HG03196 (cell line): ENCODE measurements around the gene PTCRA.

ENCODE experiments used
- ATAC-seq: cut with Tn5 transposase; IDR thresholded peaks from one replicate; pipeline ENCODE4 v1.9.1; 2021; ENCODE audit not compliant: unreplicated experiment

Gene PTCRA

GRCh38 chr6:42970871-42971612 is 55.2 kb downstream of the PTCRA start:
- ATAC-seq: no peak

- ATAC-seq: no peak
Observed at GRCh38 chr6:42971746-42972327, 56.0 kb downstream of the PTCRA start.

- ATAC-seq: no peak
Observed at GRCh38 chr6:42973926-42974325, 58.1 kb downstream of the PTCRA start.

- no peak for ATAC-seq
Observed at GRCh38 chr6:42974919-42975505, 59.2 kb downstream of the PTCRA start.
